Epithelial cell of proximal tubule (primary cell): ENCODE measurements around the gene SACM1L. TPM values are rescaled to one million over a fixed set of nuclear protein-coding genes. Genes with fewer than 3 reads are reported as not detected.
"Not testable (repeated sequence)": the region's sequence is repeated elsewhere in the genome, so short reads cannot be mapped to it uniquely, and the experiment has no call there.

Experiments
- DNase-seq: peaks from one replicate; pipeline ENCODE4 v3.0.0-alpha.2; 2011; ENCODE audit warnings: low read depth
- H3K4me3 ChIP-seq: 2 replicates; pipeline ENCODE4 v1.5.1; 2011; ENCODE audit warnings: low read depth, mild to moderate bottlenecking, low read length
- total RNA-seq: library from RNA; depleted of rRNA; stranded (reverse); fragments of >200 nt; gene quantifications from 2 replicates; pipeline ENCODE4 v1.2.3, GENCODE V29; 2015
- TF ChIP-seq, protein P1 (sequence below): conservative IDR thresholded peaks from 2 replicates; pipeline ENCODE4 v1.5.1; 2012; ENCODE audit warnings: low read depth, mild to moderate bottlenecking, low read length

The SACM1L gene
- total RNA-seq, 1 donor from 2014 or later = 15.2 TPM

DNA sequence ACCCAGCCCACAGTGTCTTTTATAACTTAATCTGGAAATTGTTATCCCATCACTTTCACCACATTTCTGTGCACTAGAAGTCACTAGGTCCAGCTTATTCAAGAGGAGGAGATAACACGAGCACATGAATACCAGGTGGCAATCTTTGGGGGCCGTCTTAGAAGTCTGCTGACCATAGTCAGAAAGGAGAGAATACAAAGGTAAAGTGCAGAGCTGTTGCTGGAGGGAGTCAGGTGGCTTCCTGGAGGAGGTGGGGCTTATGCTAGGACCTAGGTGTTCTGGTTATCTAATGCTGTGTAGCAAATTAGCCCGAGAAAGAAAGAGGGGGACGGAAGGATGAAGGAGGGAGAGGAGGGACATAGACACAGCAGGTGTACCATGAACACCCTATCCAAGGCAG lies 60.7 kb downstream of the SACM1L start:
- no peak for DNase-seq
- no peak overlapping the region for H3K4me3 ChIP-seq
- TF ChIP-seq, protein P1, sequence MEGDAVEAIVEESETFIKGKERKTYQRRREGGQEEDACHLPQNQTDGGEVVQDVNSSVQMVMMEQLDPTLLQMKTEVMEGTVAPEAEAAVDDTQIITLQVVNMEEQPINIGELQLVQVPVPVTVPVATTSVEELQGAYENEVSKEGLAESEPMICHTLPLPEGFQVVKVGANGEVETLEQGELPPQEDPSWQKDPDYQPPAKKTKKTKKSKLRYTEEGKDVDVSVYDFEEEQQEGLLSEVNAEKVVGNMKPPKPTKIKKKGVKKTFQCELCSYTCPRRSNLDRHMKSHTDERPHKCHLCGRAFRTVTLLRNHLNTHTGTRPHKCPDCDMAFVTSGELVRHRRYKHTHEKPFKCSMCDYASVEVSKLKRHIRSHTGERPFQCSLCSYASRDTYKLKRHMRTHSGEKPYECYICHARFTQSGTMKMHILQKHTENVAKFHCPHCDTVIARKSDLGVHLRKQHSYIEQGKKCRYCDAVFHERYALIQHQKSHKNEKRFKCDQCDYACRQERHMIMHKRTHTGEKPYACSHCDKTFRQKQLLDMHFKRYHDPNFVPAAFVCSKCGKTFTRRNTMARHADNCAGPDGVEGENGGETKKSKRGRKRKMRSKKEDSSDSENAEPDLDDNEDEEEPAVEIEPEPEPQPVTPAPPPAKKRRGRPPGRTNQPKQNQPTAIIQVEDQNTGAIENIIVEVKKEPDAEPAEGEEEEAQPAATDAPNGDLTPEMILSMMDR = no peak

DNA sequence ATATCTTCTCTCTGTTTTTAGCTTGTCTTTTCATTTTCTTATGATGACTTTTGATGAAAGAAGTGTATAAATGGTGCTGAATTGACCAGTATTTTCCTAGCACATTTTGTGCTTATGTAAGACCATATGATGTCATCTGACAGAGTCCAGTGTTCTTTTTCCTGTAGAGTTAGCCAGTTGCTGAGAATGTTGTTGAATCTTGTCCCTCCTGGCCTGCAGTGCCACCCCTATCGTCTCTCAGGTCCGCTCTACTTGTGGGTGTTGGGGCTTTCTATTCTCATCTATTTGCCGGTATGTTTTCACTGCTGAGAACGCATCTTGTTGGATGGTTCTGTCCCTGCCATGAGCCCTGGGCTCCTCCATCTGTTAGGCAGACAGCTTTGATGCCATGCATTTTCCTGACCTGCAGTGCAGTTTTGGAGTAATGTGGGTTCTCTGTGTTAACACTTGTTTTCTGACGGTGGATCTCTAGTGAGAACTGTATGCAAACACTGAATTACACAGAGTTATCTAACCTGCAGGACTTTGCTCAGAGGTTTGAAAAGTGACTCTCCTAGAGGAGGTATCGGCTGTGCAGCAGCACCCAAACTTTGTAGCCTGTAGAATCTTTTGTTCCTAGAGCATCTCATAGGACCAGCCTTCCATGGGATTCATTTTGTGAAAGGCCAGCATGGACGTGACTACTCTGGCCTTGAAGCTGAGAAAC lies 62.5 kb downstream of the SACM1L start:
- TF ChIP-seq, protein P1 = no peak
- H3K4me3 ChIP-seq = no peak overlapping the region
- DNase-seq = no peak

DNA sequence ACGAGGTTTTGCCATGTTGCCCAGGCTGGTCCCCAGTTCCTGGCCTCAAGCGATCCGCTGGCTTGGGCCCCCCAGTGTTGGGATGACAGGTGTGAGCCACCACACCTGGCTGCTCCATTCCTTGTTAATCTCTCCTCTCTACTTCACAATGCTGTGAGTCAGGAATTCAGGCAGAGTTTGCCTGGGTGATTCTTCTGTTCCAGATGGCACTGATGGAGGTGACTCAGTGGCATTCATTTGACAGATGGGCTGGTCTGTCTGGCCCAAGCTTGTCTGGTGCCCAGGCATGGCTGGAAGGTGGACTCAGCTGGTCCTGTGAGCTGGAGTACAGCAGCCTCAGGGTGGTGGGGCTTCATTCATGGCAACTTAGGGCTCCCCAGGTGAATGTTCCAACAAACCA lies 63.9 kb downstream of the SACM1L start:
- DNase-seq = no peak
- no peak overlapping the region for H3K4me3 ChIP-seq
- TF ChIP-seq, protein P1 = no peak

DNA sequence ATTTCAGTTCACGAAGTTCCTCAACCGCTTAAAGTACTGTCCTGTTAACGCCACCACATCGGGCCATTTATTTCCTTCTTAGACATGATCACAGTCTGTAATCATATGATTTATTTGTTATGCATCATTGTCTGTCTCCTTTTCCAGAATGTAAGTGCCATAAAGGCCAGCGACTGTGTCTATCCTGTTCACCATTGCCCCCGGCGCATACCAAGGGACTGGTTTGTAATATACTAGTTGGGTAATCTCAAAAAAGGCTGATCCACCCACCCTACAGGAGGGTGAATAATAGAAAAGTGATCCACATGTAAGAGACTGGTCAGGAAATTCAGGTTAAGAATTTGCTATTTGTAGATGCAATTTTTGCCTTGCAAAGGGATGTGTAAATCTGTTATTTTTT lies 65.3 kb downstream of the SACM1L start:
- TF ChIP-seq, protein P1 = no peak
- no peak for DNase-seq
- H3K4me3 ChIP-seq = no peak overlapping the region

DNA sequence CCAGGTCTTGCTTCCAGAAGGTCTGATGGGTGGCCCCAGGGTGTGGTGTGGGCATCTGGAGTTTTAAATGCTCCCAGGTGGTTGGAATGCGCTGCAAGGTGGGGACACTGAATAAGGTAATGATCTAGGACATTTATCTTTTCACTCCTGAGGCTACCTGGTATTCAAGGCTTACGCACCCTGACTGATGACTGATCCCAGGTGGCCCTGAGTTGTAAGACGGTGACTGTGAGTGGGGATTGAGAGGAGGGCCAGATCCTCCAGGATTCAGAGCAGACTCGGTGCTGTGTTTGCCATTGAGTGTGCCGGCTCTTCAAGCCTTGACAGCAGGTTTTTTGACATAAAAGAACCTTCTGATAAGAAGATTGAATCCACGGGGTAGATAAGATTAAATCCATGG lies 66.9 kb downstream of the SACM1L start:
- DNase-seq = no peak
- H3K4me3 ChIP-seq = no peak overlapping the region

DNA sequence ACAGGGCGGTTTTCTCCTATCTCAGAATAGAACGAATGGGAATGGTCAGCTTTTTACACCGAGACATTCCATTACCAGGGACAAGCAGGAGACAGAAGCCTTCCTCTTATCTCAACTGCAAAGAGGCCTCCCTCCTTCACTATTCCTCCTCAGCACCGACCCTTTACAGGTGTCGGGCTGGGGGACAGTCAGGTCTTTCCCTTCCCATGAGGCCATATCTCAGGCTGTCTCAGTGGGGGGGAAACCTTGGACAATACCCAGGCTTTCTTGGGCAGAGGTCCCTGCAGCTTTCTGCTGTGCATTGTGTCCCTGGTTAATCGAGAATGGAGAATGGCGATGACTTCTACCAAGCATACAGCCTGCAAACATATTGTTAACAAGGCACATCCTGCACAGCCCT lies 67.9 kb downstream of the SACM1L start:
- H3K4me3 ChIP-seq, DNase-seq: not testable (repeated sequence)

More for the DNA sequence above, 66.9 kb downstream of the SACM1L start:
- TF ChIP-seq, protein P1 = no peak

DNA sequence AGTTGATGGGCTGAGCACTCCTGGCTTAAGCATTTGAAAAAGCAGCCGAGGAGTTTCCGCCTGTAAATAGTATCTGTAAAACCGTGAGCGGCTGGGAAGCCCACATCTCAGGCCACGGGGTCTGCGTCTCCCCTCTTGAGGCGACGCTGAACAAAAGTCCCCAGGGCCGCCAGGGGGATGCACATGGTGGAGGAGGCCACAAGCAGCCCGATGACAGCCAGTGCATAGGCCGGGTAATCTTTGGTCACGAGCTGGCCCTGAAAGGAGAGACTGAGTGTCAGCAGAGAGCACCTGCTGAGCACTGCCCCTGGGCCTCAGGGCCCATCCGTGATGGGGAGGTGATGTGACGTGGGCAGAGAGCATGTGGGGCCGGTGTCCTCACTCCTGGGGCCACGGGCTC lies 69.7 kb downstream of the SACM1L start:
- H3K4me3 ChIP-seq = no peak overlapping the region
- no peak for DNase-seq
- TF ChIP-seq, protein P1 = no peak
